DMS53 (cell line): Measurements from ENCODE around the gene IHH.
A peak's percentile ranks its signal among the peaks of the same experiment; 100 is the strongest.

Experiments used
- DNase-seq: peaks from one replicate; lab custom pipeline; 2025; lab: John Stamatoyannopoulos, UW

The IHH gene

DNA sequence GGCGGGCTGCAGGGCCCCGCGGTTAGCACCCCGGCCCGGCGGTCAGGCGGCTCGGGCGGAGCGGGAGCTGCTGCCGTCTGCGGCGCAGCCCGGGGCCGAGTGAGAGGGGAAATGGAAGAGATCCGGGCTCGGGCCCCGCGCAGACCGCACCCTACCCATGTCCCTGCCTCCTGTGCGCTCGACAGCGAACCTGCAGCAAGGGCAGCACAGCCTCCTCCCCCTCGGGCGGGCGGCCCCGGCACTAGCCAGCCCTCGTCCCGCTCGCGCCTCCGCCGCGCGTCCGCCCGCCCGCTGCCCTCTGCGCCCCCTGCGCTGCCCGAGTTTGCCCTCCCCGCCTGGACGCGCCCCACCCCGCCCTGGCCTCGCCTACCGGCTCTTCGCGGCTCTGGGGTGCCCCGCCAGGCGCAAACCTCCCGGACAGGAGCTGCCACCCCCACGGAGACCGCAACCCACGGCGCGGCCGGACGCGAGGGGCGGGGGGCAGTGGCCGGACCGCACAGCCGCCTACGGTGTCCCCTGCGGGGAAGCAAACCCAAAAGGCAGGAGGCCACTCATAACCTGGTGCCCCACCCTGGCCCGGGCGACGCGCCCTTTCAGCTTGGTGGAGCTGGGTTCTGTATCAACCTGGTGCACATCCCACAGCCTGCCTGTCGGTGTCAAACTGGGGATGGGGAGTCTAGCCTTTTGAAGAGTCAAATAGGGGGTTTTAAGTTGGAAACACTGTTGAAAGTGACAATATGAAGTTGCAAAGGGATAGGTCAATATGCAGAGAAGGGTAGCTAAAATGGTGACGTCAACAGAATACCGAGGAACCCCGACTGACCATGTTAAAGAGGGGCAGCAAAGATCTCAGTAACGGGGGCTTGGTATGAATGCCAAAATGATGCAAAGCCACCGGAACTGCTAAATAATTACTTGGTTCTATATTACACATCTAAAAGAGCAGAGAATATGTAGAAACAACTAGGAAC lies at the start of gene IHH:
Gene IHH (minus strand): TSS at position 101 of the 971 bp plus-strand sequence. CDS start 454 bp downstream, outside the sequence.
- peak; percentile 65 for DNase-seq

GRCh38 chr2:219109471-219109870 lies 48.8 kb upstream of the IHH start:
- DNase-seq: no peak

DNA sequence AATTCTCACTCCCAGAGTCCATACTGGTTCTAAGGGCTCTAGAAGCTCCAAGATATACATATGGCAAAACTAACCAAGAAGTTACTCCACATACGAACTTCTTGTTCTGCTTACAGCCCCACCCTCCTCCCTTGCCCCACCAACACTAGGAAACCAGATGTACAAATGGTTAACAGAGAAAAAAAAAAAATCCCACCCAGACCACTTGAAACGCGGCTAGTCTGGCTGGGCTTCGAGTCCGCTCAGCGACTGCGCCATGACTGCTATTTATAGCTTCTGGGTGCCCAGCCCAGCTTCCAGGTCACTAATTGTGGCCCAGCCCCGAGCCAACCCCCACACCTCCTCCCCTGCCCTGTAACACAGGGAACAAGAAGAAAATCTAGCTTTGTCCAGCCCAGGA lies 47.0 kb upstream of the IHH start:
- no peak for DNase-seq

- no peak for DNase-seq
Observed at GRCh38 chr2:219106251-219106650, 45.5 kb upstream of the IHH start.

DNA sequence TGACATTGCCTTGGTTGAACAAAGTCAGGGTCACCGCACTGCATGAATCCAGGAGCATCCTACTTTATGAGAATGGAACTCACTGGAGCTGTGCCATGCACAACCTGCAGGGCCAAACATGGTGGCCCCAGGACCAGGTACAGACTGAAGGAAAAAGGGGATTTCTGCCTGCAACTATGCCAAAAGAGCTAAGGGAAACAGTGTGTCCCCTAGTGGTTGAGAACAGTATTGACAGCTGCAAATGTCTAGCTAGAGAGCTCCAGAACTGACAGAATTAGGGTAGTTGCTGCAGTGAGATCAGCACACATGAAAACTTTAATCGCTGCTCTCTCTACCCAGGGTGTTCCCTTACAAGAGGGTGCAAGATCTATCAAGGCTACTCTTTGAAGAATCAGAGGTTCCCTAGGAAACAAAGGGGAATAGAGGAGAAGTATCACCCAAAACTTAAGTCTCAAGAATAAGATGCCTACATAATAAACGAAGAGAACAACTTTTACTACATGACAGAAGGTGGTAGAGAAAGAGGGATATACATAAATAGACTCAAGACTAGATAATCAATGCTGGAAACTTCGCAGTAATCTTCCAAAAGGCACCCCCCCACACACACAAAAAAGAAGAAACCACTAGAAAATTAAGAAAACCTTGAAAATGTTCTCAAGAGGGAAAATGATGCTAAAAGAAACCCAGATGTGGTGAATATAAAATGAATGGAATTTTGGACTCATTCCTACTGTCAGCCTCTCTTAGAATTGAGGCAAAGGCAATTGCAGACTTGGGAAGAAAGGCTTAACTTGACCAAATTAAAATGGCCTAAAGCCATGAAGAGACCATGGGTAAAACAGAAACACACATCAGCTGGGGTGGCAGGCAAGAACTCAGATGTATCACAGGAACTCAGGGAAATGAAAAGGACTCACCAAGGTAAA lies 43.6 kb upstream of the IHH start:
- DNase-seq: peak; percentile 72

- no peak for DNase-seq
Observed at GRCh38 chr2:219099329-219099728, 38.6 kb upstream of the IHH start.

DNA sequence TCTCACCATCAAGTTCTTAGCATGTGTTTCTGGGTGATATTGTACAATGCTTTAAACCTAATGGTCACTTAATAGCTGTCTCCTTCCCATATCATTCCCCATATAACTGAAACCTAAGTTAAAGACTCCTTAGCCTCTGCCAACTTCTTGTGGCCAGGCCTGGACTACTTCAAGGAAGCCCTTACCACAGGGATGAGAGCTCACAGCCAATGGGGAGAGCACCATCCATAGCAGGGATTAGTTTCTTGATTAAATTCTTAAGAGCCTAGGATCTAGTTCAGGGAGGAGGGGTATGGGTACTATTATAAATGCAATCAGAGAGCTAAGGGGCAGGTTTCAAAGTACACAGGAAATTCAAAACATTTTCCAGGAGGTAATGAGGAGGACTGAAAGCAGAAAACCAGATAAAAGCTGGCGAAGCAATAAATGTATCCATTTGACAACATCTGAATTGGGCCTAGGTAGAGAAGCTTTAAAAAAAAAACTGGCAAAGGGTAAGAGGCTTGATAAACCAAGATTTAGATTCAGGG lies 34.8 kb upstream of the IHH start:
- no peak for DNase-seq

DNA sequence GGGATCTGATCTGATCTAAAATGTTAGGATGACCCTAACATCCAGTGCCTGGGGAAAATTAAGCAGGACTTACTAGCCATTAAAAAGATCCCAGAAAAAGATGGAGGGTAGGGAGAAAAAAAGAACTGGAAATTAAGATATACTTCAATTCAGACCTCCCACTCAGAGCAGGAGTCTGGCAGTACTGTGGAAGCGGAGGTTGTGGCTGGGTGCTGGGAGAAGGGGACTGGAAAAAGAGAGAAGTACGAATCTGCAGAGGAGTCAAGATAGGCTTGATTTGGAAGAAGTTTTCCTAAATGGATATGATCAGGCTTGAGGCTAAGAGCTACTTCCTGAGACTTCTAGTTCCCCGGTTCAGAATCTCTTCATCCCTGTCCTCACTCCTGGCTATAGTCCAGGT lies 33.5 kb upstream of the IHH start:
- no peak for DNase-seq

DNA sequence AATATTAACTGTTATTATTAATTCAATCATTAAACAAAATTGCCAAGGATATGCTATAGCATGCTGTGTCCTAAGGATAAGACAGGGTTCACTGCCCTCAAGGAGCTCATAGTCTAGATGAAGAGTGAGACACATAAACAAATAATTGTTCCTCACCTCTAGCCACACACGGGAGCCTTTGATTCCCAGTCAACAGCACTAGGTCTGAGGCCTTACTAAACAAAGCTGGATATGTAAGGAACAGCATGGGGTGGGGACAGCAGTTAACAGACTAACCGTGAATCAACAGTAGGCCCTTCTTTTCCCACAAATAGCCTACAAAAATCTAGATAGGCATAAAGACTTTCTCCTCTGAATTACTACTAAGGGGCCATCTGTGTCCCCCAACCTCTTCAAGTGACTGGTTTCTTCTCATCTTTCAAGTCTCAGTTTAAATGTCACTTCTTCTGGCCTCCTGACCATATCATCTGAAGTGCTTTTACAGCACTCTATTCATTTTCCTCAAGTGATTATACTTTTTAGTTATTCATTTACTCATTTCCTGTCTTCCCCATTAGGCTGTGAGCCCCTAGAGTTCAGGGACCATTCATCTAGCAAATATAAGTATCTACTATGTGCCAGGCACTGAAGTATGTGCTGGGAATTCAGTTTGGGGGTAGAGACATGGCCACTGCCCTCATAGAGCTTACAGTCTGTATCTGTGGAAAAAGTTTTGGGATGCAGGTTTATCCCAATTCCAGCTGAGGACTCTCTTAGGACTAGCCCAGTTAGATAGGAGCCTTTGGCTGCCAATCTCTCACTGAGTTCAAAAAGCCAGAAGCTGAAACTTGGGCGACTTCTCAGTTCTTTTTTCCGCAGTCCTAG lies 29.9 kb upstream of the IHH start:
- DNase-seq: peak; percentile 13

DNA sequence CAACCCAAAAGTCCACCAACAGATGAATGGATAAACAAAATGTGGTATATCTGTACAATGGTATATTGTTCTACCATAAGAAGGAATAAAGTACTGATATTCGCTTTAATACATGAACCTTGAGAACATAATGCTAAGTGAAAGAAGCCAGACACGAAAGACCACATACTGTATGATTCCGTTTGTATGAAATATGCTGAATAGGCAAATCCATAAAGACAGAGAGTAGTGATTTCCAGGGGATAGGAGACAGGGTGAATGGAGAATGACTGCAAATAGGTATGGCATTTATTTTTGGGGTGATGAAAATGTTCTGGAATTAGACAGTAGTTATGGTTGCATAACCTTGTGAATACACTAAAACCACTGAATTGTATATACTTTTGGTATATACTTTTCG lies 28.6 kb upstream of the IHH start:
- no peak for DNase-seq

DNA sequence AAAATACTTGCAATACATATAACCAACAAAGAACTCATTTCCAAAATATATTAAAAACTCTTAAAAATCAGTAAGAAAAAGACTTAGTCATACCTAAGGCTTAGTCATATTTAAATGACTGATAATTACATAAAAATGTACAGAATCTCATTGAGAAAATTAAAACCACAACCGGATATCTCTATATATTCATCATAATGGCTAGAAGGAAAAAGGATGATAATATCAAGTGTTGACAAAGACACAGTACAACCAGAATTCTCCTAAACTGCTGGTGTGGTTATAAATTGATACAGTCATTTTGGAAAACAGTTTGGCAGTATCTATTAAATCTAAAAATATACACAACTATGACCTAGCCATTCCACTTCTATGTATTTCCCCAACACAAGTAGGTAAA lies 27.1 kb upstream of the IHH start:
- no peak for DNase-seq

DNA sequence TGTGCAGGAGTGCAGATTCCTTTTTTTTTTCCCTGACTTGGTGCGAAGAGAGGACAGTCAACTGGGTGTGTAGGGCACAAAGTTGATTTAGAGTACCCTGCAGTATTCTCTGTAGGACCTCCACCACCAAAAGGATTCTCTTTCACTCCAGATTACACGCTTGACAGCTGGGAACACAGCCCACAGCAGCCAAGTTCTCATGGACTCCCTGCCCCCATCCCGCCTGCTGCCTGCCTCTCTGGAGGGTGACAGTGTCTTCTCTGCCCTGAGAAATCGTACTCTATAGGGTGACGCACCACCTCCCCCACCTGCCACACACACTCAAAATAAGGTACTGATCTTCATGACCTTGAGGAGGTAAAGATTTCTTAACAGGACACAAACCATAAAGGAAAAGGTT lies 26.6 kb upstream of the IHH start:
- DNase-seq: no peak

DNA sequence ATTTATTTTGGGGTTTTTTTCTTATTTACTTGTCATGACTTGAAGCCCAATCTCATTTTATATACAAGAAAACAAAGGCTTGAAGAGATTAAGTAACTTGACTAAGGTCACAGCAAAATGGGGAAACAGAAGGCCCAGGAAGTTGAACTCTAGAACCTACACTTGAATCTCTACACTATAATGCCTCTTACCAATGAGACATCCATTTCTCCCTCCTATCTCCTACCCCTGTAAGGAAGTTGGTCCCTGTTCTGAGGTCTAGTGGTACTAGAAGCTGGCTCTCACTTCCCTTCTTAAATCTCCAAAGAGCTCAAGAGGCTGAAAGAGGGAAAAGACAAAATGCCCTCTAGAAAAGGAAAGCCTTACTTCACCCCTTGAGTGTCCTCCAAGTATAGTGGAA lies 25.5 kb upstream of the IHH start:
- no peak for DNase-seq

GRCh38 chr2:219084791-219085190 lies 24.1 kb upstream of the IHH start:
- DNase-seq: no peak

GRCh38 chr2:219082332-219082958 lies 21.7 kb upstream of the IHH start:
- no peak for DNase-seq

DNA sequence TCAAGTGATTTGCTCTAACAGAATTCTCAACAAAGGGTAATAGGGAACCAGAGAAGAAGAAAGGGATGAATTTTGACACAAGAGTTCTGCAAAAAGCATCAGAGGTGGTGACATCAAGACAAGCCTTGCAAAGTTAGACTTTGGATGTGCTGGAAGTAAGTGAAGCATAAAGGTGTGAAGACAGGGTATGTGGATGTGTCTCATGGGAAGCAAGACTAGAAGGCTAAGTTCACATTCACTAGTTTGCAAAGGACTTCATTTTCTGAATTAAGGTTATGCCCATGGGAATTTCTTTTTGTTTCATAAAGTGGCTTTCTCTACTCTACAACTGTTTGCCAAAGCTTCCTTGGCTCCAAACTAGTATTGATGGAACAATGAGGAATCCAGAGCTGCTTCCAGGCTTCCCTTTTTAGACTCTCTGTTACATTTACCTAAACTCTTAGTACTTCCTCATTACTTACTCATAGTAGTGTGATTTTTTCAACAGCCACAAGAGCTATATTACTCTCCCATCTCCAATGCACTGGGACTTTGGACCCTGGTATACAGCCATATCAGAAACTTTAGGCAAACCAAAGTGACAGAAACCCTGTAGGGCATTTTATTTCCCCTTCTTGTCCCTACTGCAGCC lies 21.1 kb upstream of the IHH start:
- peak; percentile 5 for DNase-seq

DNA sequence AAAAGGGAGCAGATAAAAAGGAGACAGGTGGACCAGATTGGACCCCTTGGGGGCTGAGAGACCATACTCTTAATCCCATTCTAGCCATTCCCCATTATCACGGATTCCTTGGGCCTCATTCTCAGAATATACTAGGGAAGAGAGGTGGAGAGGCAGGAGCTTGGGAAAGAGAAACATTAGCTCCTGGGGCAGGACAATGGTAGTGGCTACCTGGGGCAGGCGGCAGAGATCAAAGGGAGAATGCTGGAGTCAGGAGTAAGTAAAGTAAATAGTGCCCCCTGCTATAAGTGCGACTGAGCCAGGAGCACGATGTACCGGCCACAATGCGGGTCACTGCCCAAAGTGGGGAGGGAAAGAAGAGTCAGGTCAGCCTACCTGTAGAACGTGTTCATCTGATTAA lies 20.4 kb upstream of the IHH start:
- no peak for DNase-seq

- no peak for DNase-seq
Observed at GRCh38 chr2:219079417-219079816, 18.7 kb upstream of the IHH start.

- no peak for DNase-seq
Observed at GRCh38 chr2:219078951-219079350, 18.2 kb upstream of the IHH start.

- no peak for DNase-seq
Observed at GRCh38 chr2:219078126-219078525, 17.4 kb upstream of the IHH start.

- DNase-seq: no peak
Observed at GRCh38 chr2:219076253-219076652, 15.5 kb upstream of the IHH start.
